HUDEP-2 (cell line): ENCODE data around the gene STAG2.
"Not testable (repeated sequence)": the region's sequence is repeated elsewhere in the genome, so short reads cannot be mapped to it uniquely, and the experiment has no call there.

Source experiments
- DNase-seq, 76 experiments: peaks; one replicate each; lab custom pipeline; 2025; ENCODE audit not compliant: unreplicated experiment in 76 of 76; lab: John Stamatoyannopoulos, UW

The STAG2 gene

GRCh38 chrX:123961268-123962005, at the start of gene STAG2:
TSS of gene STAG2 (plus strand) at chrX:123961706. CDS start at chrX:124022628, 60,922 bp downstream.
- DNase-seq: peak in 75 of 76 experiments; percentile 5 to 80 (median 62)

- no peak for DNase-seq
Observed at GRCh38 chrX:123917069-123917468, 44.4 kb upstream of the STAG2 start.

GRCh38 chrX:123918106-123918721, 43.3 kb upstream of the STAG2 start:
- no peak for DNase-seq

GRCh38 chrX:123920105-123920785, 41.3 kb upstream of the STAG2 start:
- DNase-seq: no peak

- no peak for DNase-seq
Observed at GRCh38 chrX:123923211-123923610, 38.3 kb upstream of the STAG2 start.

- DNase-seq: no peak
Observed at GRCh38 chrX:123924186-123924585, 37.3 kb upstream of the STAG2 start.

GRCh38 chrX:123927845-123928244, 33.7 kb upstream of the STAG2 start:
- DNase-seq: no peak

- DNase-seq: not testable (repeated sequence)
Observed at GRCh38 chrX:123932055-123932454, 29.5 kb upstream of the STAG2 start.

GRCh38 chrX:123943074-123943473, 18.4 kb upstream of the STAG2 start:
- no peak for DNase-seq

GRCh38 chrX:123943488-123943887, 18.0 kb upstream of the STAG2 start:
- DNase-seq: no peak

GRCh38 chrX:123949846-123950245, 11.7 kb upstream of the STAG2 start:
- DNase-seq: no peak

GRCh38 chrX:123959281-123960063, 2.0 kb upstream of the STAG2 start:
- peak in 61 of 76 experiments; percentile 0 to 45 (median 16) for DNase-seq

- DNase-seq: no peak
Observed at GRCh38 chrX:123960956-123961267, 594 bp upstream of the STAG2 start.

GRCh38 chrX:123962006-123962467, 531 bp downstream of the STAG2 start:
- DNase-seq: peak in 8 of 76 experiments; percentile 0 to 33 (median 16)

GRCh38 chrX:123962794-123963373, 1.4 kb downstream of the STAG2 start:
- DNase-seq: peak in 75 of 76 experiments; percentile 2 to 87 (median 69)

- peak in 1 of 76 experiments; percentile 1 for DNase-seq
Observed at GRCh38 chrX:123964156-123964834, 2.8 kb downstream of the STAG2 start.

GRCh38 chrX:123965712-123966111, 4.2 kb downstream of the STAG2 start:
- no peak for DNase-seq

GRCh38 chrX:123967497-123967896, 6.0 kb downstream of the STAG2 start:
- no peak for DNase-seq

- no peak for DNase-seq
Observed at GRCh38 chrX:123968383-123969050, 7.0 kb downstream of the STAG2 start.
